HG03108 (cell line): Measurements from ENCODE around the gene MAB21L3.

Experiments used
- ATAC-seq: cut with Tn5 transposase; IDR thresholded peaks from one replicate; pipeline ENCODE4 v1.9.1; 2021; ENCODE audit warnings: moderate library complexity; ENCODE audit not compliant: unreplicated experiment

Gene MAB21L3

GRCh38 chr1:116110567-116111523 is at the start of gene MAB21L3:
Gene MAB21L3 (plus strand): TSS chr1:116111399. CDS start chr1:116112616, 1,217 bp downstream.
- peak; percentile 76 for ATAC-seq

DNA sequence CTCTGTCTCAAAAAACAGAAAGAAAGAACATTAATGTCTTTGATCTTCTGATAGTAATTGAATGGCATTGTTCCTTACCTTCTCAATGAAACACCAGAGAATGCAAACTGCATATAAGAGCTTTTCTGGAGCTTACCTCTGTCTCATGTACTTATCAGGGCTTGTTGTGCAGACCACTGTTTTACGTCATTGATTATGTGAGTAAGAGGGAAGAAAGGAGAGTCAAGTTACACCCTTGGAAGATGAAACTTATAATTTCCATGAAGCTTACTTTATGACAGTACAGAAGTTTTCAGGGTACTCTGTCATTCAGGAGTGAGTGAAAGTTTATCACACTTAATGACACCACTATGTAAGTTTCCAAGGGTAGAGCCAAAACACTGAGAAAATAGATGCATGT is 49.0 kb upstream of the MAB21L3 start:
- ATAC-seq, result no peak

- ATAC-seq, result no peak
Measured at GRCh38 chr1:116064616-116065015, 46.6 kb upstream of the MAB21L3 start.

DNA sequence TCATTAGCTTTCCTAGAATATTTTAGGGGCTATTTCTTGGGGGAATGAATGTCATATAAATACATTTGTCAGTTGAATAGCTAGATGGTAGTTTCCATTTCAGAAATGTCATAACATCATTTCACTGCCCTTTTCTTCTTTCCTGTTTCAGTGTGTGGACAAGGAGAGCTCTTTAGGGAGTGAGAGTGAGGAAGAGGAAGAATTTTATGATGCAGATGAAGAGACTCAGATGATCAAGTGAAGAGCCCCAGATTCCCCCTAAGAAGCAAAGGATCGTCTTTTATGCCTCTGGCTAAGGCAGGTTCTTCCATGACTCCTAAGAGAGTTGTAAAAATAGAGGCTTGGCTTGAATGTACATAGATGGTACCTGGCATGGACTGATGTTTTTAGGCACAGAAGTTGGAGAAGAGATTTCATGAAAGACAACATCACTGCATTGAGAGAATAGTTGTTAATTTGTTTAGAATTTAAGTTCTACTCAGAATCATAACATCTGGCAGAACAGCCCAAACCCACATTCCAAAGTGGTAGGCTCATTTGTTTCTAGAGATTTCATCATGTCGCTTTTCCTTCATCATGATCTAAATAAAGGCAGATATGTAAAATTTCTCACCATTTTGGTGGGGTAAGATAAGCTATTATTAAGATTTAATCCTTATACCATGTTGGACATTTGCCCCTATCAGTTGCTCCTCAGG is 44.2 kb upstream of the MAB21L3 start:
- ATAC-seq, result no peak

- ATAC-seq, result no peak
Measured at GRCh38 chr1:116067566-116067890, 43.7 kb upstream of the MAB21L3 start.

- ATAC-seq, result no peak
Measured at GRCh38 chr1:116075575-116075974, 35.6 kb upstream of the MAB21L3 start.

DNA sequence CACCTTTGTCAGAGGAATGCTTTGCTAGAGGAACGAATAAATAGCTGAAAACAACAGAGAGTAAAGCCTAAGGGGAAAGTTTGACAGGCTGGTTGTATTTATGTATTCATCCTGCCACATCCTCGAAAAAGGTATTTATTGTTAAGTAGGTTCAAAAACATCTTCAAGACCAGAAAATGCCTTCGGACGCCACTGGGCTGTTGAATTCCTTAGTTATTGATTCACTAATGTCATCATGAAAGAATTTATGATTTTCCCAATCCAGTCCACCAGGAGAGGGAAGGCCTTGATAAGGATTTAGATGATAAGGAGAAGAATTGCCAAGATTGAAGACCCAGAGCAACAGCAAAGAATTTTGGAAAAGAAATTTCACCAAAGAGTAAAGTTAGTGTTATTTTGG is 35.2 kb upstream of the MAB21L3 start:
- ATAC-seq, result no peak

DNA sequence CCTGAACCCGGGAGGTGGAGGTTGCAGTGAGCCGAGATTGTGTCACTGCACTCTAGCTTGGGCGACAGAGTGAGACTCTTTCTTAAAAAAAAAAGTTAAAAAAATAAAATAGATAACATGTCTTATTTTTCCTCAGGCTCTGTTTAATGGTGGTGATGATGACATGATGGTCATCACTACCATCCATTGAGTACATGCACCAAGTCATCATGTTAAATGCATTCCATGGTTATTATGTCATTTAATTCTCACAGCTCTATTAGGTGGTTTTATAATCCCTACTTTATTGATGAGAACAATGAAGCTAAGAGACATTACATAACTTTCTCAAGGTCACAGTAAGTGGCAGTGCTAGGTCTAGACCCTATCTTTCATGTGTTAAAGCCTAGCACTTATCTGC is 34.4 kb upstream of the MAB21L3 start:
- ATAC-seq, result no peak

GRCh38 chr1:116078699-116079223 is 32.4 kb upstream of the MAB21L3 start:
- ATAC-seq, result no peak

GRCh38 chr1:116087628-116088027 is 23.6 kb upstream of the MAB21L3 start:
- ATAC-seq, result no peak

GRCh38 chr1:116089870-116090269 is 21.3 kb upstream of the MAB21L3 start:
- no peak for ATAC-seq

GRCh38 chr1:116091083-116091482 is 20.1 kb upstream of the MAB21L3 start:
- no peak for ATAC-seq

DNA sequence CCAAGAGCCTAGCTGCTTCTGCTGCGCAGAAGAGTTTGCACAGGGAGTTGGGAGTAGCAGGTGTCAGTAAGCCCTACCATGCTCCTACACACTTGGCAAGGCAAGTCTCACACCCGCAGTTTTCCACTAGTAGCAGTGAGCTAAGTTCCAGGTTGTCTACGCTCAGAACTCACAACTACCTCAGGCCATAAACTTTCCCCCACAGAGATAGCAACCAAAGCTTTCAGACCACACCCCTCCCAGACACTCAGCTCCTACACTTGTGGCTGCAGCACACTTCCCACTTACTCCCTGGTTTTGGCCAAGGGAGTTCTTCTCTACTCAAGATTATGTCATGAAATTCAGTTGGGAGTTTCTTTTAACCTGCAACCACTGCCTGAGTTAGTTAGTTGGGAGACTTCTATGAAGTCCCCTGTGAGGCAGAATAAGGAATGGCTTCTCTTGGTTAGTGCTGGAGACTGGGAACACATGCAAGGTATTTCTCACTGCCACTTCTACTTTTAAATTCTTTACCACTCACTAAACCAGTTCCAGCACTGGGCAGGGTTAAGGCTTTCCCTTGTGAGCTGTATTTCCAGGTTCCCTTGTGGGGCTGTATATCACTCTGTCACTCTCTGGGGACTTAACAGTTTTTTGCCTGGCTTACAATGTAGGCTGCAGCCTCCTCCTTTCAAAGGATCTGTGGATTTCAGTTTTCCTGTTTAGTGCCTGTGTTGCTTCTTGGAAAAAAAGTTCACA is 18.3 kb upstream of the MAB21L3 start:
- no peak for ATAC-seq

DNA sequence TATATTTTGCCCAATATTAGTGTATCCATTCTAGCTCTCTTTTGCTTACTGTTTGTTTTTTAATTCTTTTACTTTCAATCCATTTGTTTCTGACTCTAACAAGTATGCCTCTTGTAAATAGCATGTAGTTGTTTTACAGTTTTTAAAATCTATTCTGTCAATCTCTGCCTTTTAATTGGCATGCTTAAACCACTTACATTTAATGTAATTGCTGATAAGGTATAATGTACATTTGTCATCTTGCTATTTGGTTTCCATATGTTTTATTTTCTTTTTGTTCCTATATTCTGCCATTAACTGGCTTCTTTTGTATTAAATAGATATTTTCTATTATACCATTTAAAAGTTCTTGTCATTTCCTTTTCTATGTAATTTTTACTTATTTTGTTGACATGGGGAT is 16.2 kb upstream of the MAB21L3 start:
- no peak for ATAC-seq

DNA sequence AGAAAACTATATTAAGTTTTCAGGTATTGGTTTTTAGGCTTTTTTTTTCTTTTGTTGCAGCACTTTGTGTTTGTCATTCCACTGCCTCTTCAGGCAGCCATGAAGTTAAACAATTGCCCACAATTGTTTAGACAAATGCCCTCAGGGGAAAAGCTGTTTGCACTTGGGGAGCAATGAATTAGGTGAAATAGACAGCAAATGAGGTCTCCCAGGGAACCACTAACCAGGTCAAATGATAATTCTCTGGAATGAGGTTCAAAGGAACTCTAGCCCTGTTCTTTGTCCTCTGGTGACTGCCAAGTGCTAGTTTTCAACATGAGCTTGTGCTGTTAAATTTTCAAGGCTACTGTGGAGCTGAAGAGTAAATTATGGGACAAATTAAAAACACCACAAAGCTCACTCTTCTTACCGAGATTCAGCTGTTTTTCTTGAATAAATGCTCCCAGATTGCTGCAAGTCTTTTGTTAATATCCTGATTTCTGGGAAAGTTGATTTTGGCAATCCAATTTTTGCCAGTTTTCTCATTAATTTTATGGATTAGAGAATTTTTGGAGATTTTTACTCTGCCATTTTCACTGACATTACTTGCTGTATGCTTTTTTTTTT is 15.1 kb upstream of the MAB21L3 start:
- no peak for ATAC-seq

- ATAC-seq, result no peak
Measured at GRCh38 chr1:116097626-116098025, 13.6 kb upstream of the MAB21L3 start.

GRCh38 chr1:116099379-116099778 is 11.8 kb upstream of the MAB21L3 start:
- ATAC-seq, result no peak

GRCh38 chr1:116099919-116100318 is 11.3 kb upstream of the MAB21L3 start:
- no peak for ATAC-seq

- ATAC-seq, result no peak
Measured at GRCh38 chr1:116104667-116105066, 6.5 kb upstream of the MAB21L3 start.

GRCh38 chr1:116105996-116106395 is 5.2 kb upstream of the MAB21L3 start:
- ATAC-seq, result no peak

GRCh38 chr1:116106646-116107045 is 4.6 kb upstream of the MAB21L3 start:
- no peak for ATAC-seq
